Epithelial cell of proximal tubule (primary cell): ENCODE data around the gene MAN2A2. TPM values are rescaled to one million over a fixed set of nuclear protein-coding genes. Genes with fewer than 3 reads are reported as not detected.

Experiments used
- DNase-seq: peaks from one replicate; pipeline ENCODE4 v3.0.0-alpha.2; 2011; ENCODE audit warnings: low read depth
- H3K4me3 ChIP-seq: 2 replicates; pipeline ENCODE4 v1.5.1; 2011; ENCODE audit warnings: low read depth, mild to moderate bottlenecking, low read length
- CTCF ChIP-seq: conservative IDR thresholded peaks from 2 replicates; pipeline ENCODE4 v1.5.1; 2012; ENCODE audit warnings: low read depth, mild to moderate bottlenecking, low read length
- total RNA-seq: library from RNA; depleted of rRNA; stranded (reverse); fragments of >200 nt; gene quantifications from 2 replicates; pipeline ENCODE4 v1.2.3, GENCODE V29; 2015

Gene MAN2A2
- total RNA-seq, 1 donor from 2014 or later = 25.3 TPM

GRCh38 chr15:90876046-90876445, 27.1 kb upstream of the MAN2A2 start:
- no peak for TF ChIP-seq CTCF
- DNase-seq = no peak
- no peak overlapping the region for H3K4me3 ChIP-seq

GRCh38 chr15:90876512-90877170, 26.5 kb upstream of the MAN2A2 start:
- TF ChIP-seq CTCF = no peak
- H3K4me3 ChIP-seq = no peak overlapping the region
- DNase-seq = no peak

GRCh38 chr15:90877315-90877714, 25.8 kb upstream of the MAN2A2 start:
- no peak for DNase-seq
- TF ChIP-seq CTCF = no peak

GRCh38 chr15:90877996-90878395, 25.1 kb upstream of the MAN2A2 start:
- no peak for TF ChIP-seq CTCF
- no peak overlapping the region for H3K4me3 ChIP-seq
- no peak for DNase-seq

More at GRCh38 chr15:90877315-90877714, 25.8 kb upstream of the MAN2A2 start:
- no peak overlapping the region for H3K4me3 ChIP-seq

GRCh38 chr15:90878660-90879059, 24.4 kb upstream of the MAN2A2 start:
- no peak for TF ChIP-seq CTCF
- no peak overlapping the region for H3K4me3 ChIP-seq
- no peak for DNase-seq

- no peak for TF ChIP-seq CTCF
- H3K4me3 ChIP-seq = no peak overlapping the region
- no peak for DNase-seq
Measured at GRCh38 chr15:90879730-90880366, 23.3 kb upstream of the MAN2A2 start.
